ENCODE data around the gene GNG10.
"Not testable (repeated sequence)": the region's sequence is repeated elsewhere in the genome, so short reads cannot be mapped to it uniquely, and the experiment has no call there.

Gene GNG10

DNA sequence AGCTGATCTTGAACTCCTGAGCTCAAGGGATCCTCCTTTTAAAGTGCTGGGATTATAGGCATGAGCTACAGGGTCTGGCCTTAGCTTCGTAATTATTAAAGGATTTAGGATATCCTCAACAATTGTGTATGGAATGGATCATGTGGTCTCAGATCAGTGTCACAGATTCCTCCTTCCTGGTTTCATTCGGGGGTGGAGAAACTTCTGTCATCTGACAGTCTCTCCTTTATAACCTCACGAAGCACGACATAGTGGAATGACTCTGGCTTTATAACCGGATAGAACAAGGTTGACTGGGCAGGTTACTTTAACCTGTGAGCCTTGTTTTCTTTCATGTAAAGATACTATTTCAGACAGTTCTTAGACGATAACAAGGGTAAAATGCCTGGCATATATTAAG lies 4.4 kb upstream of the GNG10 start:
- no peak for DNase-seq

DNA sequence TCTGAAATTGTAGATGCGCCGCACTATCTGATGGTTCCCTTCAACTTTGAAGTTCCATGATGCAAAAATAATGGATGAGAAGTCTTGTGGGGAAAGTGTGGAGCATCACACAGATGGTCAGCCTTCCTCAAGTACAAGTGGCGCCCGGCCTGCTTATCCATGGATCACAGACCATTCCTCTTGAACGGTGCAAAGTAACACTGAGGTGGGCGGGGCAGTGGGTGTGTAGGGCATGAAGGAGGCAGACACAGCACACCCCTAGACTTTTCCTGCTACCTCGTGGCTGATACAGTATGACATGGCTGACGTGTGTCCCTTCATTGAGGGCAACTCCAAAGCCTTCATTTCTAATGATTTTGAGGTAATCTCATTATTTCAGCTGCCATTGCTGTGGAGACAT lies 2.5 kb upstream of the GNG10 start:
- DNase-seq, result no peak

DNA sequence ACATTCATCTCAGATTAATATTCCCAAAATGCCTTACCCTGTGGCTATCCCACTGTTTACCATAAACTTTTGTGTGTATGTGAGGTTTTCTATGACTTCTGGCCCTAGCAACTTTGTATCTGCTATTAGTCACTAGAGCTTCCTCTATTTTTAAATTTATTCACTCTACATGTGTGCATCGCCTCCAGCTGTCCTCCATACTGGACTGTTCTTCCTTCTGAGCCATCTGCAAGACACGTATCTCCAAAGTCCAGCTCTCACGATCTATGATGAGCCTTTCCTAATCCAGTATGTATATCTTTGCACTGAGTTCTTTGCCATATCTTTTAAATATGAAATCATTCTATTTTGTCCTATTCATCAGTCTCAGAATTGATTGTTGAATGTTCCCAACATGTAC lies 1.7 kb upstream of the GNG10 start:
- DNase-seq, result no peak

DNA sequence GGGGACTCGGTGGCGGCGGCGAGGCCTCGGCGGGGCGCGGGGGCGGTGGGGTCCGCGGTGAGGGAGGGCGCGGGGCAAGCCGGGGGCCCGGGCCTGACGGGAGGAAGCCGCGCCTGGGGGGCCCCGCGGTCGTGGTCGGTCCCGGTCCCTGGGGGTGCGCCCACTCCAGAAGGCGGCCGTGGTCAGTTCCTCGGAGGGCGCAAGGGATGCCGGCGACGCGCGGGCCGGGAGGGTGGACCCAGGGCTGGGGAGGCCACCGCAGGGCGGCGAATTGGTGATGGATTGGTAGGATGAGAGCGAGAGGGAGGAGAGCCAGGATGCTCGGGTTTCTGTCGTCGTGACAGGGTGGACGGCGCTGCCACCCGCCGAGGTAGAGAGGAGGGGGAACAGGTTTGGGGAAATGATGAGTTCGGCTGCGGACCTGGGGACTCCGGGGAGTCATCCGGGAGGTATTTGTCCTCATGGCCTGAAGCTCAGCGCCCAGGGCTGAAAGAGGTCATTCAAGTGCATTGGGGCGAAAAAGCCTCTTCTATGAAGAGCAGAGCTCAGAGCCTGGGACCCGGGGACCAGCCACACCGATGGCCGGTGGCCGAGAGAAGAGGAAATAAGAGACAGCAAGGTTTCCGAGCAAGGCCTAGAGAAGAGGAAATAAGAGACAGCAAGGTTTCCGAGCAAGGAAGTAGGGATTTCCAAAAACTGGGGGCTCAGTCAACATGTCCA lies 557 bp downstream of the GNG10 start:
- DNase-seq, result no peak

DNA sequence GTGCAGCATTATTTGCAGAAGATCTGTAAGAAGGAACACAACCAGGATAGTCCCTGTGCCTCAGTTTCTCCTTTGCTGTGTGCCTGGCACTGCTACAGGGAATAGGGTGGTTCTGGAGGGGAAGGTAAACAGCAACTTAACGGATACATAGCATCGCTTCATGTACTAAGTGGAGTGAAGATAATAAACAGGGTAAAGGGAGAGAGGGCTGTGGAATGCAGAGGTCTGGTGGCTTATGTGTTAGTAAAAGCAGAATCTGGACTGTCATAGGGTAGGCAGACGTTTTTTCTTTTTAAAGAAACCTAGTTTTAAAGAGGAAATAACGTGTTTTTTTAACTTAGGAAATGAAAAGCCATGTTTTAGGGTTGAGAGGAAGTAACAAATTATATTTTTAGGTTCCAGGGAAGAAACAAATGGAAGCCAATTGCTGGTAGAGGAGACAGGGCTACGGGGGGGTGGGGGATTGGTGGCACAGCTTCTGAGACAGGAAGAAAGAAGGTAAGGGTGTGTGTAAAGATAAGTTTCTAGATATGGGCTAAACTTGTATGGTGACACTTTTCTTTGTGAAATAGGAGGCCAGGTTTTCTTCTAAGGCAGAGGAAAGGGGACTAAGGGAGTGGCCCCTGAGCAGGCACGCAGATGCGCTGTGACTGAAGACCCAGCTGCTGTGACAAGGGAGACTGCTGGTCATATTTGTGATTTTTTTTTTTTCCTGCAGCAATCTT lies 1.3 kb downstream of the GNG10 start:
- no peak for DNase-seq

DNA sequence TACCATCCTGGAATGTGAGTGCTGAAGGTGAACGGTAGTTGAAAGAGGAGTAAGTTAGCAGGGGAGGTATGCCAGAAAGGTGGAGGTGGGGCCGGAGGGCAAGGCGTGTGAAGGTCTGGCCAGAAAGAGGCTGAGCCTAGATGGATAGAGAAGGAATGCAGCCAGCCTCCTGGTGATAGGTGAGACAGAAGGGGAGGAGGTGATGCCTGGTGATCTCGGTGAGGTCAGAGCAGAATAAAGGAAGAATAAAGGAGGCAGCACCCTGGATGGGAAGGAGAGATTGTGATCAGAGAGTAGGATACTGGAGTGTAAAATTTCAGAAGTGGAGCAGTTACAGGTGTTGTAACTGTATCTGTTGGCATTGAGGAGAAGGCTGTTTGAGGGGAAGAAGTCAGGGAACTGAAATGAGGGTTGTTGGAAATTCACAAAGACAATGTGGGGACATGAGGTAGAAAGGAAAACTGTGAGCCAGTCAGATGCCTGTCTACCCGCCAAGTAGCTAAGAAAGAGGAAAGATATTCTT lies 2.0 kb downstream of the GNG10 start:
- no peak for DNase-seq

DNA sequence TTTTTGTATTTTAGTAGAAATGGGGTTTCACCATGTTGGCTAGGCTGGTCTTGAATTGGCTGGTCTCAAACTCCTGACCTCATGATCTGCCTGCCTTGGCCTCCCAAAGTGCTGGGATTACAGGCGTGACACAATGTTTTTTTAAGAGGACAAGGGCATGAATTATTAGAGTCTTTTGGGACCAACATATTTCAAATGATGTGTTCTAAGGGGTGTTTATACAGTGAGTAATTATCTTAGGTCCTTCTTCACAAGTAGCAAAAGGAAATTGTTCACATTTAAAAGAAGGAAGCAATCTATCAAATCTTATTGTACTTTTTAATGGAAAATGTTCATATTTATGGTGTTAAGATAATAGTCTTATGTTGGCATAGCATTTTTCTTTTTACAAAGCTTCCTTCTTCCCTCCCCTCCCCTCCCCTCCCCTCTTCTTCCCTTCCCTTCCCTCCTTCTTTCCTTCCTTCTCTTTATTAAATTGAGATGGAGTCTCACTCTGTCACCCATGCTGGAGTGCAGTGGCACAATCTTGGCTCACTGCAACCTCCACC lies 6.7 kb downstream of the GNG10 start:
- no peak for DNase-seq

DNA sequence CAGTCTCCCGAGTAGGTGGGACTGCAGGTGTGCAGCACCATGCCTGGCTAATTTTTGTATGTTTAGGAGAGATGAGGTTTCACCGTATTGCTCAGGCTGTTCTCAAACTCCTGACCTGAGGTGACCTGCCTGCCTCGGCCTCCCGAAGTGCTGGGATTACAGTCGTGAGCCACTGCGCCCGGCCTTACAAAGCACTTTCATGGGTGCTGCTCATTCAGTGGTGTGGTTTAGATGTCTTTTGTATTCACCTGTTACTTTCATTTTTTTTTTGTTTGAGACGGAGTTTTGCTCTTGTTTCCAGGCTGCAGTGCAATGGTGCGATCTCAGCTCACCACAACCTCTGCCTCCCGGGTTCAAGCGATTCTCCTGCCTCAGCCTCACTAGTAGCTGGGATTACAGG lies 7.2 kb downstream of the GNG10 start:
- DNase-seq, result not testable (repeated sequence)

DNA sequence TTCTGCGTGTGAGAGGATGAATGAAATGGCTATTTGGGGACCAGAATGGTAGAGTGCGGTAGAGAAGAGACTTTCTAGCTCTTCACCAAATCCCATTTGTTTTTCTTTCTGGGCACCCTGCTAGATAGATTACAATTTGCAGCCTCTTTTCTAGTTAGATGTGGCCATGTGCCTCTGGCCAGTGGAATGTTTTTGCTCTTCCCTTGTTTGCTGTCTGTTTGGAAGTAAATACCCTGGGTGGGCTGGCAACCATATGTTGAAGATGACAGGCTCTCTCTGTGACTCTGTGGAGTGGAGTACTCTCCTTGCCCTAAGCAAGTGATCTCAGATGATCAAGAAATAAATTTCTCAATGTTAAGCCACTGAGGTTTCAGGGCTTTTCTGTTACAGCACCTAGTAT lies 12.9 kb downstream of the GNG10 start:
- DNase-seq, result no peak

DNA sequence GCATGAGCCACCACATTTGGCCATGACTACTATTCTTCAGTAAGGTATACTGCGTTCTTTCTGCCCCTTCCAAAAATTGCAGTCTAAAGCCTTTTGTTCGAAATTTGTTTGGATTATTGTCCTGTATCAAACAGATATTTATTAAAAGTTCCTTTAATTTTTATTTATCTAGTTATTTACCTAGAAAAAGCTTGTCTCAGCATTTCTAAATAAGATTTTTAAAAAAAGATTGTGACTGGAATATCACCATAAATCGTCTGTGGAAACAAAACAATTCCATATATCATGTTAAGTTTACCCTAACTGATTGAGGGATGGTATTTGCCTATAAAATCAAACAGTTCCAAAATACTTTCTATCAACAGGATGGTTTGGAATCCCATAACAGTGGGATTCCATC lies 14.7 kb downstream of the GNG10 start:
- no peak for DNase-seq

DNA sequence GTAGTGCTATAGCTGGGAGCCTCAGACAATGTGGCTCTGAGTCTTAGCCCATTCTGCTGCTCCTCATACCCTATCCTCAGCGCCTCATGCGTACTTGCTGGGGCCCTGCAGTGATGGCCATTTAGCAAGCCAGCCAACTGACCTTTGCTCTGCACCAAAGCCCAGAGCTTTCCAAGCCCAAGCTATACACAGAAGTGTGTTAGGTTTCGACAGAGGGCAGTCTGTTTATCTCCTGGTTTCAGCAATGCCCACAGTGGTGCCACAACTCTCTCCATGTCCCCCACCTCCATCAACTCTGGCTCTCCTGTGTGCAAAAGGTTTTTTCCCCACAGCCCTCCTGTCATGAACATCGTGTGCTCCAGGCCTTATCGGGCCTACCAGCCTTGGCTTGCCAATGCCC lies 16.9 kb downstream of the GNG10 start:
- DNase-seq, result no peak

DNA sequence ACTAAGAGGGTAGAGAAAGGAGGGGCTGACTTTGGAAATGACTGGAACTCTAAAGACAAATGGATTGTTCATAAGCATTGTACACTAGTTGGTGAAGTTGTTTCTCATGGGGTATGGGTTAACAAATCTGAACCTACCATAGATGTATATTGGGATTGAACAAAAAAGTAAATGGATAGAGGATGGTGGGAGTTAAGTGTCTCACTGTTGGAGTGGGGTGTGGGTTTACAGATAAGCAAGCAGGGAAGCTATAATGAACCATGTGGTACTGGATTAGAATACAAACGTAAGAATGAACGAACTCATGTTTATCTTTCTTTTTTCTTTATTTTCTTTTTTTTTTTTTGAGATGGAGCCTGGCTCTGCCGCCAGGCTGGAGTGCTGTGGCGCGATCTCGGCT lies 17.8 kb downstream of the GNG10 start:
- DNase-seq, result no peak

DNA sequence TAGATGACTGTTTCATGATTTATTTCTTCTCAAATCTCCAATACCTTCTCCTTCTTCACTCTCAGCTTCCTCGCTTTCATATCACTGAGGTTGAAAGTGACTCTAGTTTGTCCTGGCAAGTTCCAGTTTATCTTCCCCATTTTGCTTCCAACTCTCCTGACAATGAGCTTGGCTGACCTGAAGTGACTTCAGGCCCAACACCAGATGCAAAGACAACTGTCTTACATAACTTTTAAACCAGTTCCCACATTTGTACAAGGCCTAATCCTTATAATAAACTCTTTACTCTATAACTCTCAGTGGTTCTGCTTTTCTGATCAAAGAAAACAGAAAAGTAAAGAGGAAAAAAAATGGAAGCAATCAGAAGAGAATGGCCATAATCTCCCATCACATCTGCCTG lies 22.0 kb downstream of the GNG10 start:
- DNase-seq, result no peak

DNA sequence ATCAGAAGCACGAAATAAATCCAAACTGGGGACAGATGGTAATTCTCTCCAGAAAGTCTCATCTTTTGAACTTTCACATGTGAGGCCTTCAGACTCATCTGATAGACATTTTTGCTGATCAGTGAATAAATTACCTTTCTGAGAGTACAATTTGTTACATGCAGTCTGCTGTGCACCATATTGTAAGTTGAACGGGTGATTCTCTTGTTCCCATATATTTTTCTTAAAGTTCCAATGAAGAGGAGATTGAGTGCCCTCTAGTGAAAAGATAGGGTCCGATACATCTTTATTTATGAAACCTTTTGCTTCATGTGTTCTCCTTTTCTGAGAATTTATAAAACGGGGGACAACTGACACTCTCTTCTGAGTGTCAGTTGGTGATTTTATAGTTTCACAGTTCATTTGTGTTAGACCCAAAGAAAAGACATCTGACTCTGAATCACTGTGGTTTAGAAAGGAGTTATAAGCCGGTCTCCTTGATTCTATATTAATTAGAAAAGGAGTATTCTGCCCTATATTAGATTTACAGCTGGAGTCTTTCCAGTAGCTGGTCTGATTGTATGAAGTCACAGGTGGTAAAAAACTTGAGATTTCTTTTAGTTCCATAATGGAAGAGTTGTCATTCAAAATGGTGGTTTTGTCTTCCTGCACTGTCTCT lies 30.4 kb downstream of the GNG10 start:
- DNase-seq, result no peak

DNA sequence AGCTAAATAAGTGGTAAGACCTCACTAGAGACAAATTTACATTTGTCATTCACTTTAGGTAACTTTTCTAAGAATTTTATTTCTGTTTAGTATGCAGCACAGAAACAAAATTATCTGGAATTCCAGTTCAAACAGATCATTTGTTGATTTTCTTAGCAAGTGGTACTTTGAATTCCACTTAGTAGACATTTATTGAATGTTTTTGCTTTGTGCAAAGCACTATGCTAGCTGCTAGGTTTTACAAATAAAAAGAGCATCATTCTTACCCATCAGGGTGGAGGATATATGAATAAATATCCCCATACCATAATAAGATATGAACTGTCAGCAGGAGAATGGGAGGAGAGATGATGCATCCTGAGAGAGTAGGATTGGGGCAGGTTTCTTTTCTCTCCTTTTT lies 35.4 kb downstream of the GNG10 start:
- no peak for DNase-seq

DNA sequence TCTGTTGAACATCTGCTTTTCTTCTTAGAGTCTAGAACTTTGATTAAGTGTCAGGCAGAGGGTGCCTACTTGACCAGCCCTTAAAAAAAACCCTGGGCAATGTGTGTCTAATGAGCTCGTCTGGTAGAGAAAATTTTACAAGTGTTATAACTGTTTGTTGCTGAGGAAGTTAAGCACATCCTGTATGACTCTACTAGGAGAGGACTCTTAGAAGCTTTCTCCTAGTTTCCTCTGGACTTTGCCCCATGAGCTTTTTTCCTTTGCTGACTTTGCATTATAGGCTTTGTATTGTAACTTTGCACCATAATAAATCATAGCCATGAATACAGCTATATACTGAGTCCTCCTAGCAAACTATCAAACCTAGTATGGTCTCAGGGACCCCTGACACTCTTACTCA lies 39.4 kb downstream of the GNG10 start:
- DNase-seq, result no peak

DNA sequence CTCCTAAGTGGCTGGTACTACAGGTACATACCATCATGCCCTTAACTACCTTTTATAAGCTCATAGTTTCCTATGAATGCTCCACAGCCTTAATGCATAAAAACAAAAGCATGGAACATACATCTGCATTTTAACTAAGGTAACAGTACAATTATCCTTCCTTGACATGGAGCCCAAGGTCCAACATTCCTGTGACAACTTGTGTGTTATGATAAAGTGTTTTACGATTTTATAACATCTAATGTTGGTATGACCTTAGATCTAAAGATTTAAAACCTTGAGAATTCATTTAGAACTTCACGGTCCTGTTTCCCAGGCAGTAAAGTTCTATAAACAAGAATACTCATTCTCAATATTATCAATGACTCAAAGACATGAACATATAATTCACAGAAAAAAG lies 43.1 kb downstream of the GNG10 start:
- DNase-seq, result no peak

DNA sequence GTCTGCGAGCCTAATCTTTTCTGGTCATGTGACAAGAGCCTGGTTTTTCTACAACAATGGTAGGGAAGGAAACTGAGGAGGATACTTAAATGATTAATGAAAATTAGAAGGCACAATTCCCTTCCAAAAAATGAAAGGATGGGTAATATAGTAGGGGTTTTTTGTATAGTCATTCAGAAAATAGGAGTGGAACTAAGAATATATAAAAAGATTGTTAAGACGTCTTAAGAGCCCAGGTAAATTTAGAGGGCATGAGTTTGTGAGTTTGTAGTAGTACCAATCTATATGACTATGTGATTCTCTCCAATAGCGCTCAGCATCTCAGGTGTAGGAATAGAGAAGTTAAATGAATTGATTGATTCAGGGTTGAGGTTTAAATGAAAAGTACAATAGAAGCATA lies 50.1 kb downstream of the GNG10 start:
- DNase-seq, result no peak

DNA sequence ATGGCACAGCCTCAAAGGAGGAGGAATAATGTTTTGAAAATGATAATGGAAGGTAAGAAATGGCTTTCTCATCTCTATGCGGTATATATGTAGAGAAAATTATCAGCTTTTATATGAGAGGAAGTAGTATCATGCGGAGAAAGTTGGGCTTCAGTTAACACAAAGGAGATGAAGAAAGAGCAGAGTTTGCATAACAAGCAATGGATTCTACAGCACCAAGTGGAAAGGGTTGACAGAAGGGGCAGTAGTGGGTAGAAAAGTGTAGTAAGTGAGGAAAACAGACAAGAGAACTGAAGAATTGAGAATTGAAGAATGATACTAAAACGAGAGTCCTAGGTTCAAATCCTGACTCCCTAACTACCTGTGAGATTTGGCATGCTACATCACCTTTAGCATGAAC lies 51.0 kb downstream of the GNG10 start:
- DNase-seq, result no peak

DNA sequence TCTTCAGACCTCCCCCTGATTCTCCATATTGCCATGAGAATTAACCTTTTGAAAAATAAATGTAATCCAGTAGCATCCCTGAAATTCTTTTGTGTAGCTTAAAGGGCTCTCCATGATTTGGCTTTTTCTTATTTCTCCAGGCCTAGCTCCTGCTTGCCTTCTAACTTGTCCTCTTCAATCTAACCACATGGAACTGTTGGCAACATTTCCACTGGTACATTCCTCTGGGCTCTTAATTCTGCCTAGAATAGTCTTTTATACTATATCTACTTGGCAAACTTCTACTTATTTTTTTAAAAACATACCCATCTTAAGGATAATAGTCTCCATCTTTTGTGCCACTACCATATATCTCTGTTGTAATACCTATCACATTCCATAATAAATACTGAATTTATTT lies 54.1 kb downstream of the GNG10 start:
- no peak for DNase-seq

DNA sequence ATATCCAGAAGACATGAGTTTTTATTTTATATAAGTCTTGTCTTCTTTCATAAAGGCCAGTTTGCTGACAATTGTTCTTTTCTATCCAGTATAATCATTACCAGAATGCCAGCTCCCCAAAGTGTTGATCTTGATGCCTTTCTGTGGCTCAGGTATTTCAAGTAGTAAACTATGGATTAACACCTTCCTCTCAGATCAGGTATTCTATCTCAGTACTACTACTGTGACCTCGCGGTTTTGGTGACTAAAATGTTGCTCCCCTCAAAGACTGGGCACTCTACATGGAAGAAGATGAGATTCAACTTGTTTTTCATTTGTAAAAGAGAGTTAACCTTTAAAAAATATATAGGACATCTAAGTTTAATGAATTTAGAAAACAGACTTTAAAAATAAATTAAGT lies 58.1 kb downstream of the GNG10 start:
- no peak for DNase-seq
